Keratinocyte (primary cell): ENCODE results near the gene KLC1.

Experiments used
- EZH2 ChIP-seq: IDR thresholded peaks from one replicate; pipeline ENCODE4 v1.6.1; 2012; ENCODE audit warnings: inconsistent platforms, mild to moderate bottlenecking, low read length, moderate library complexity
- TF ChIP-seq, protein P1 (sequence below), 3 experiments: IDR thresholded peaks in 1 of 3; conservative IDR thresholded peaks in 1 of 3; optimal IDR thresholded peaks in 1 of 3; 2 replicates in 2 of 3; 3 replicates in 1 of 3; pipeline versions ENCODE3 to v1.5.1; 2011; ENCODE audit warnings: low read length in 3 of 3, mild to moderate bottlenecking in 3 of 3, moderate library complexity in 2 of 3, control low read depth in 1 of 3, inconsistent platforms in 1 of 3; ENCODE audit not compliant: insufficient read depth in 2 of 3; ENCODE audit errors: extremely low read depth in 1 of 3

DNA sequence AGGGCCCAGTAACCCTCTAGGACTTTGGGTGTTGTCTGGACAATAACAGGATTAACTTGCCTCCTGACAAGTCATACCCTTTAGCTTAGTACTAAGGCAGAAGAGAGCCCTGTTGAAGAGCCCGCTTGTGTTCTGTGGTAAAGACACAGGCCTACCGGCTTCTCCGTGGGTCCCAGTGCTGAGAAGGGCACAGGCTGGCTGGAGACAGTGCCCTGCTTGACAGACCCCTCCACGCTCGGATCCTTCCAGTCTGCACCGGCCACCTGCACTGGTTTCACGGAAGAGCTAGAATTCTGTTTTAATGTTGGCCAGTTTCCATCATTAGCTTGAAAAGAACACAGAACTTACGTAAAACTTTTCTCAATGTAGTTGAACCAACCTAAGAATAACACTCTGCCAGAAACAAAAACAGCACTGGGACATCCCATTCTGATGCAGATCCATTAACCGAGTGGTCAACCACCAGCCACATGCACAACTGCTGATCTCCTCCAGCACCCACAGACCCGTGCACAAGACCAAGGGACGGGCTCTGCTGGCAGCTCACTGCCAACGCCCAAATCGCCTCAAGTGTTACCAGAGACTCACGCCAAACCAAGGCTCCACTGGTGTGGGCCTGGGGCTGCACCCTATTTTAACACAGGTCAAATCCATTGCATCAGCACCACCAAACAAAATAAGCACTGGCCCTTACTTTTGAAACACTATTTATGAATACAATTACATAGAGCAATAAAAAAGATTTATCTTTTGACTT is 113.7 kb downstream of the KLC1 start:
- TF ChIP-seq, protein P1, sequence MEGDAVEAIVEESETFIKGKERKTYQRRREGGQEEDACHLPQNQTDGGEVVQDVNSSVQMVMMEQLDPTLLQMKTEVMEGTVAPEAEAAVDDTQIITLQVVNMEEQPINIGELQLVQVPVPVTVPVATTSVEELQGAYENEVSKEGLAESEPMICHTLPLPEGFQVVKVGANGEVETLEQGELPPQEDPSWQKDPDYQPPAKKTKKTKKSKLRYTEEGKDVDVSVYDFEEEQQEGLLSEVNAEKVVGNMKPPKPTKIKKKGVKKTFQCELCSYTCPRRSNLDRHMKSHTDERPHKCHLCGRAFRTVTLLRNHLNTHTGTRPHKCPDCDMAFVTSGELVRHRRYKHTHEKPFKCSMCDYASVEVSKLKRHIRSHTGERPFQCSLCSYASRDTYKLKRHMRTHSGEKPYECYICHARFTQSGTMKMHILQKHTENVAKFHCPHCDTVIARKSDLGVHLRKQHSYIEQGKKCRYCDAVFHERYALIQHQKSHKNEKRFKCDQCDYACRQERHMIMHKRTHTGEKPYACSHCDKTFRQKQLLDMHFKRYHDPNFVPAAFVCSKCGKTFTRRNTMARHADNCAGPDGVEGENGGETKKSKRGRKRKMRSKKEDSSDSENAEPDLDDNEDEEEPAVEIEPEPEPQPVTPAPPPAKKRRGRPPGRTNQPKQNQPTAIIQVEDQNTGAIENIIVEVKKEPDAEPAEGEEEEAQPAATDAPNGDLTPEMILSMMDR (optimal IDR thresholded peaks at IDR 0.05 in 1 of 3, IDR thresholded peaks at IDR 0.05 in 1 of 3, conservative IDR thresholded peaks at IDR 0.05 in 1 of 3; ENCODE audit: extremely low read depth in 1 of 3, insufficient read depth in 2 of 3, low read length in 3 of 3), result no peak
- no peak for TF ChIP-seq EZH2
